Measurements from ENCODE around the gene ZNF791.

DNA sequence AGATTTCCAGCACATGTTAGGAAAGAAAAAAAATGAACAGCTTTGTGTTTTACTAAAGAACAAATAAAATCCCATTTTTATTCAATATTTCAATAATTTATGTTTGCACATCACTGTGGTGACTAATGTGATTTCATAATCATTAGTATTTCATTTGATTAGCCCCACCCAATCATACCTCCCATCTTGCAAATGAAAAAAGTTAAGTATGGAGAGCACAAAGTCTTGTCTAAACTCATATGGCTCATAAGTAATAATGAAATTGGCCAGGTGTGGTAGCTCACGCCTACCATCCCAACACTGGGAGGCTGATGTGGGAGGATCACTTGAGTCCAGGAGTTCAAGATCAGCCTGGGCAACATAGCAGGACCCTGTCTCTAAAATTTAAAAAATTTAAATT lies 3.9 kb upstream of the ZNF791 start:
- TF ChIP-seq CTCF (IDR thresholded peaks at IDR 0.05): no peak
- no peak for TF ChIP-seq POLR2A (IDR thresholded peaks at IDR 0.05)

Measured in upper lobe of left lung (tissue), 4 donors.